HG02973 (cell line): Measurements from ENCODE around the gene SSNA1.
"Not testable (repeated sequence)": the region's sequence is repeated elsewhere in the genome, so short reads cannot be mapped to it uniquely, and the experiment has no call there.

Source experiments
- ATAC-seq: cut with Tn5 transposase; IDR thresholded peaks from one replicate; pipeline ENCODE4 v1.9.1; 2021; ENCODE audit warnings: moderate library complexity; ENCODE audit not compliant: unreplicated experiment

The SSNA1 gene

DNA sequence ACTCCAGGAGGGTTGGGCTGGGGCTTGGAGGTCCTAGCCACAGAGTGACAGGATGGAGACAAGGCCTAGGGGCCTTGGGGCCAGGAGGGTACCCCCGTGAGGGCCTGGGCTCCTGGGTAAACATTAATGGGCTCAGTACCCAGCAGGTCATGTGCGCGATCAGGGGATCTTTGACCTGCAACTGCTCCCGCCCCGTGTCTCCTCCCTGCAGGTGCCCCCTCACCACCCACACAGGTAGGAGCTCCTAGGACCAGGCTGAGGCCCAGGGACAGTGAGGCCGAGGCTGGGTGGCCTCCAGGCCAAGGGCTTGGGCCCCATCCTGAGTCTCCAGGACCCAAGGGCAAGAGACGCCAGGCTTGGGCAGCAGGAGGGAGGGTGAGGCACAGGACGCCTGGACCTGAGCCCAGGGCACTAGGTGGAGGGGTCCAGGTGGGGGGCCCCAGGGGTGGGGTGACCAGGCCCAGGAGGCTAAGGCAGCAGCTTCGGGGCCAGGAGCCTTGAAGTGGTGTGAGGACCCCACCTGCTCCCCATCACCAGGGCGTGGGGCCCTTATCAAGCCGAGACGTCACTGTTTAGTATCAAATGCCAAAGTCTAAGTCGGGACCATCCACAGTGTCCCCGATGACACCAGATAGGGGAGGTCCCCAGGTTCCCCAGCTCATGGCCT is 42.4 kb downstream of the SSNA1 start, which contains the start of gene SLC34A3:
SLC34A3 (plus strand) TSS at position 197 of the 667 bp plus-strand sequence. CDS start 802 bp downstream, outside the sequence.
- ATAC-seq: no peak

- ATAC-seq: no peak
Measured at GRCh38 chr9:137231372-137232039, 43.0 kb downstream of the SSNA1 start.

GRCh38 chr9:137232101-137232500 is 43.6 kb downstream of the SSNA1 start:
- ATAC-seq: no peak

DNA sequence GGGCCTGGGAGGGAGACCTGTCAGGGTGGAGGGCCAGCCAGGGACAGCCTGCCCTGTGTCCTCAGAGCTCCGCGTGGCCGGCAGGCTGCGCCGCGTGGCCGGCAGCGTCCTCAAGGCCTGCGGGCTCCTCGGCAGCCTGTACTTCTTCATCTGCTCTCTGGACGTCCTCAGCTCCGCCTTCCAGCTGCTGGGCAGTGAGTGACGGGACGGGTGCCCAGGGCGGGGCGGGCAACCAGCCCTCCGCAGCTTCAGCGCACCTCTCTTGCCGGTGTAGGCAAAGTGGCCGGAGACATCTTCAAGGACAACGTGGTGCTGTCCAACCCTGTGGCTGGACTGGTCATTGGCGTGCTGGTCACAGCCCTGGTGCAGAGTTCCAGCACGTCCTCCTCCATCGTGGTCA is 44.0 kb downstream of the SSNA1 start:
- ATAC-seq: no peak

- ATAC-seq: no peak
Measured at GRCh38 chr9:137233143-137233980, 44.9 kb downstream of the SSNA1 start.

GRCh38 chr9:137234055-137234697 is 45.7 kb downstream of the SSNA1 start:
- ATAC-seq: no peak

DNA sequence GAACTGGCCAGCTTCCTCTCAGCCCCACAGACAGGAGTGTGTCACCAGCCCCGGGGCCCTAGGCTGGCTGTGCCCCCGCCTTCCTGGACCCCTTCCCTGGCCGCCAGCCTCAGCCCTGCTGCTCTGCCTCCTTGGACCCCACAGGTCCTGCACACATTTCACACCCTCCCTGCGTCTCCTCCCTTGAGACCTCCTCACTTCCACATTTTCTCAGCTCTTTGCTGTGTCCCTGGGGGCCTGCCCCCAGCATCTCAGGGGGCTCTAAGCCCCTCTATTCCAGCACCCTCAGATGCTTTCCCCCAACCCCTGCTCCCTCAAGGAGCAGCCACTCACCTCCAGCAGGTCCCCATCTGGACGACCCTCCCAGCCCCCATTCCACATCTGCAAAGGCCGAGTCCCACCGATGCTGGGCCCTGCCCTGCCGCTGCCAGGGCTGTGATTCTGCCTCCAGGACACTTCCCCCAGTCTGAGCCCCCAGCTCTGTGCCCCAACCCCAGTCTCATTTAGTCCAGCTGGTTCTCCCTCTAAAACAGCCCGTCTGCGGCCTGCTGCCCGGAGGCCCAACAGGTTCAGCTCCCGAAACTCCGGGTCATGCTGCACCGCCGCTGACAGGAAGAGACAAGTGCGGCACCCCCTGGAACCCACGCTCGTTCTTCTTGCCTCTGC is 46.4 kb downstream of the SSNA1 start:
- no peak for ATAC-seq

DNA sequence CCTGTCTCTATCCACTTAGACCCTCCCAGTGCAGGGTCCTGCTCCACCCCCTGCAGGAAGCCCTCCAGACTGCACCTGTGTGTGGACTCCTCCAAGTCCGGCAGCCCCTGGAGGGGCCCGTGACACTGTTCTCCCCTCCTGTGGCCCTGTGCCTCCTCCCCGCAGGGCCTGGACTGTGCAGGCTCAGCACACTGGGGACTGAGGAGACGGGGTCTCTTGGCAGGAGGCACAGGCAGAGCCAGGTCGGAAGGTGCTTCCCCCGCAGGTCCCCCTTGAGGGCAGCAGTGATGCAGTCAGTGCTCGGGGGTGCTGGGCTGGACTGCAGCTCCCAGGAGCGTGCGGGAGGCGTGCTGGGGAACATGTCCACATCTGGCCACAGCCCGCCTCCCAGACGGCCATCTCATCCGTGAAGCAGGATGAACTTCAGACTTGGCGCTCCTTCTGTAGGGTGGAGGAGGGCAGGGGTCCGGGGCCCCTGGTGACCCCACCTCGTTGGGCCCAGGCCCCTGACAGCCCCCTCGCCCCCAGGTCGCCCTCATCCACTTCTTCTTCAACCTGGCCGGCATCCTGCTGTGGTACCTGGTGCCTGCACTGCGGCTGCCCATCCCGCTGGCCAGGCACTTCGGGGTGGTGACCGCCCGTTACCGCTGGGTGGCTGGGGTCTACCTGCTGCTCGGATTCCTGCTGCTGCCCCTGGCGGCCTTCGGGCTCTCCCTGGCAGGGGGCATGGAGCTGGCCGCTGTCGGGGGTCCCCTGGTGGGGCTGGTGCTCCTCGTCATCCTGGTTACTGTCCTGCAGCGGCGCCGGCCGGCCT is 47.2 kb downstream of the SSNA1 start:
- ATAC-seq: no peak

DNA sequence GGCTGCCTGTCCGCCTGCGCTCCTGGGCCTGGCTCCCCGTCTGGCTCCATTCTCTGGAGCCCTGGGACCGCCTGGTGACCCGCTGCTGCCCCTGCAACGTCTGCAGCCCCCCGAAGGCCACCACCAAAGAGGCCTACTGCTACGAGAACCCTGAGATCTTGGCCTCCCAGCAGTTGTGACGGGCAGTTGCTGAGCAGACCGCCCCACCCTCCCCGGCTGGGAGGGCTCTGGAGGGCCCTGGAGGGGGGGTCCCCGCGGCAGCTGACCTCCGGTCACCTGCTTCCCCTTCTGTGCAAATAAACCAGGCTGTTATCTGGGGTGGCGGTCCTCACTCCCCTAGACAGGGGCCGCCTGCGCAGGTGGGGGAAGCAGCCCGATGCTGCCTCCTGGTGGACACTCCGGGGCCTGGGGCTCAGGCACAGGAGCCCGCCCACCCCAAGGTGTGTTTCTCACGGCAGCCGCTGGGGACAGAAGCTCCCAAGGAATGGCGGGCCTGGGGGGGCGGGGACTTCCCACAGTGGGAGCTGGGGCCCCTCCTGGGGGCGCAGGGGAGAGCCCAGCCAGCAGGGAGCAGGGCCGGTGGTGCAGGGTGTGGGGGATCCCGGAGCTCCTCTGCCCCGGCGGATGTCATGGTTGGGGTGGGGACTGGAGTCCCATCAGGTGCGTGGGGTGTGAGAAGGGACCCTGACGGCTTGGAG is 47.9 kb downstream of the SSNA1 start:
- peak; percentile 19 for ATAC-seq

GRCh38 chr9:137236936-137237421 is 48.5 kb downstream of the SSNA1 start:
- ATAC-seq: no peak

- no peak for ATAC-seq
Measured at GRCh38 chr9:137237759-137238726, 49.6 kb downstream of the SSNA1 start.

DNA sequence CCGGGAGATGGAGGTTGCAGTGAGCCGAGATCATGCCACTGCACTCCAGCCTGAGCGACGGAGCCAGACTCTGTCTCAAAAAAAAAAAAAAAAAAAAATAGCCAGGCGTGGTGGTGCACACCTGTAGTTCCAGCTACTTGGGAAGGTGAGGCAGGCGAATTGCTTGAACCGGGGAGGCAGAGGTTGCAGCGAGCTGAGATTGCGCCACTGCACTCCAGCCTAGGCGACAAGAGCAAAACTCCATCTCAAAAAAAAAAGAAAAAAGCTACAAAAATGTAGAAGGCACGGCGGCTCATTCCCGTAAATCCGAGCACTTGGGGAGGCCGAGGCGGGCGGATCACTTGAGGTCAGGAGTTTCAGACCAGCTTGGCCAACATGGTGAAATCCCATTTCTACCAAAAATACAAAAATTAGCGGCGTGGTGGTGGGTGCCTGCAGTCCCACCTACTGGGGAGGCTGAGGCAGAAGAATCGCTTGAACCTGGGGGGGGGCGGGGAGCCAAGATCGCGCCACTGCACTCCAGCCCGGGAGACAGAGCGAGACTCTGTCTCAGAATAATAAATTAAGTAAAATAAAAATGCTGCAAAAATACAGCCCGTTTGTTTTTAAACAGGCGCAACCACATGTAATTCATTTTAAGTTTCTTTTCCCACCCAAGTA is 51.2 kb downstream of the SSNA1 start:
- ATAC-seq: not testable (repeated sequence)
